HG03575 (cell line): ENCODE data around the gene LTV1.

ENCODE experiments used
- ATAC-seq: cut with Tn5 transposase; IDR thresholded peaks from one replicate; pipeline ENCODE4 v1.9.1; 2021; ENCODE audit not compliant: unreplicated experiment, insufficient number of reproducible peaks, low FRiP score; ENCODE audit errors: extremely low read depth

The LTV1 gene

DNA sequence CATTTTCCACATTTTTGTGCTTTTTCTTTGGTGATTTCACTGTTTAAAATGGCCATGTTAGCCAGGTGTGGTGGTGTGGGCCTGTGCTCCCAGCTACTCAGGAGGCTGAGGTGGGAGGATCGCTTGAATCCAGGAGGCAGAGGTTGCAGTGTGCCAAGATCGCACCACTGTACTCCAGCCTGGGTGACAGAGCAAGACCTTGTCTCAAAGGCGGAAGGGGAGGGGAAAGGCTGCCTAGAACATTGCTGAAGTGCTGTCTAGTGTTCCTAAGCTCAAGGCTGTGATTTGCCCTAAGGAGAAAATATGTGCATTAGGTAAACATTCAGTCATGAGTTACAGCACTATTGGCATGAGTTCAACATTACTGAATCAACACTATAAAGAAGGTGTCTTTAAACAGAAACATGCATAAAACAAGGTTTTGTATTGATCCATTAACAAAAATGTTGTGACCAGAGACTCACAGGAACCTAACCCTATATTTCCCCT, 35.2 kb downstream of the LTV1 start:
- ATAC-seq, result no peak

DNA sequence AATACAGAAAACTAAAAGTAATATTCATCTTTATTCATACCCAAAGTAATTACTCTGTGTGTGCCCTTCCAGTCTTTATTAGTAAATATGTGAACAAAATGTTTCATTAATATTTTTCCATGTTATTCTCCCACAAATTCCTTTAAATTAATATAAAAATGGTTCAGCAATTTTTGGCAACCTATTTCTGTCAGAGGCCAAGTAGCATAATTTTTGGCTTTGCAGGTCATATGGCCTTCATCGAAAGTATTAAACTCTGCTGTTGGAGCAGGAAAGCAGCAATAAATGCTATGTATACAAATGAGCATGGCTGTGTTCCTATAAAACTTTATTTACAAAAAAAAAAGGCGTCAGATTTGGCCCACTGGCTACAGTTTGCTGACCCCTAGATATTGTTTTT, 37.3 kb downstream of the LTV1 start:
- no peak for ATAC-seq

DNA sequence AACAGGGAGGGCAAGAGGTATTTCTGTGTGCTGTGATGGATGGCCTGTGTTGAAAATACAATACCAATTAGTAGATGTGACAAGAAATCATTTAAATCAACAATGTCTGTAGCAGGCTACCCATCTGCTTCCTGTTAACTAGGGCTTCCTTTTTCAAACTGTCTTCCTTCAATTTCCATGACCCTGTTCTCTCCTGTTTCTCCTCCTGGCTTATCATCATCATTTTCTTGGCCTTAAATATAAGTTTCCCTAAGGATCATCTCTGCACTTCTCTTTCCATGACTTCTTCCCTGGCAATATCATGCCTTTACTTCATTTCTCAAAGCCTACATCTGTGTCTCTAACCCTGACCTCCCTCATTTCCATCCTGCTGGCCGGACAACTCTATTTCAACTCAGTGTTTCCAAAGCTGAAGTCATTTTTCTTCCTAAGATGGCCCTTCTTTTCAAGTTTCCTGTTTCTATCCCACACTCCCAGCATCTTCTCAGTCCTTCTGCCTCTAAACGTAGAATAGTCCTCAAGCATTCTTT, 39.3 kb downstream of the LTV1 start:
- ATAC-seq, result no peak

DNA sequence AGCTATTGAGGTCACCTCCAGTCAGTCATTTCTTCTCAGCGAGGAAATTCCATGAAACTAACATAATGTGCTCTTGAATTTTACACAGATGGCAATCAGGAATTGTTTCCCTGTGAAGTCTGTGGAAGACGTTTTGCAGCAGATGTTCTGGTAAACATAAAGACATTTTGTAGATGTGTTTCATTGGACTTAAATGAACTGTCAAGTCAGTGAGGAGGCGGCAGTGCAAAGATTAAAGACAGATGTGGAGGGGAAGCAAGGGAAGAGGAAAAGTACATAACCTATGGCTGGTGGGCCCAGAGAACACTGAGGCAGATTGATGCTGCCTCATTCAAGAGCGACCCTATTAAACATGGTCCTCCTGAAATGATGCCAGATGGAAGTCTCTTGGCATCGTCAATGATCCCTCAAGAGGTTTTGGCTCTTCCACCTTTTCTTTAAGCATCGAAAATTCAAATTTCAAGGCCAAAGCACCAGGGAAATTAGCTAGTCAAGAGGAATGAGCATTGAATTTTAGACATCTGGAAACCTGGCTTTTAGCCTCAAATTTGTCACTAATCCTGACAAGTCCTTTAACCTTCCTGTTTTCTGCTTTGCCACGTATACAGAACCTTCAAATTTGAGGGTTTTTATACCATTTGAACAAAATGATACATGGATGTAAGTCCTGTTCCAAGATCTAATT, 41.2 kb downstream of the LTV1 start:
- no peak for ATAC-seq

DNA sequence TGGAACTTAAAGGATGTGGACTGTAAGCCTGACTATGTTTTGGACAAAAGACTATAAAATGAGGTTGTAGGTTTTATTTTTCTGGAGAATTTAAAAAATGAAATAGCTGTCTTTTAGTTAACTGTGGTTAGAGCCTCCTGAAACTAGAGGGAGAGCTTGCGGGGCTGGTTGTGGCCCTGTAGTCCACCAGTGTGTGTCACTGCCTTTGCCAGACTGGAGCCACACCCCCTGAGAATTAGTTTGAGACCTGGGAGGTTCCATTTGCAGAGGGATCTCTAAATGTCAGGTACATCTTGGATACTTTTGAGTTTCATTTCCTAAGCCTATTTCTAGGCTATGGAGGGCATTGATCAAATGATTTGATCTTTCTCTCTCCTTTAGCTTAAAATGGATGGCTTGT, 42.0 kb downstream of the LTV1 start:
- no peak for ATAC-seq

DNA sequence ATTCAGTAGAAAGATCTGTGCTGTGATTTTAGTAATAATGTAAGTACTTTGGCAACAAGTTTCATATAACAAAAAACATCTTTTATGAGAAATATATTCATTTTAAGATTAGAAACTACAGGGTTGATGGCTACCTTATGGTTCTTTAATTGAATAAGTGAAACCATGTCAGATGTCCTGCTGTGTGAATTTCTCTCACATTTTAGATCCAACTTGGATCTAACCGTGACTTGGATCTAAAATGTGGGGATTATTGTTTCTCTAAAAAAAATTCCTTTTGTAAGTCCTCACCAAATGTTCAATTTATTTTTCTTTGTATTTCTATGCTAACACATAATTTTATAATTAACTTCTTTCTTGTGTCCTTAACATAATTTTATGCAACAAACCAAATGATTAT, 51.5 kb downstream of the LTV1 start:
- ATAC-seq, result no peak

DNA sequence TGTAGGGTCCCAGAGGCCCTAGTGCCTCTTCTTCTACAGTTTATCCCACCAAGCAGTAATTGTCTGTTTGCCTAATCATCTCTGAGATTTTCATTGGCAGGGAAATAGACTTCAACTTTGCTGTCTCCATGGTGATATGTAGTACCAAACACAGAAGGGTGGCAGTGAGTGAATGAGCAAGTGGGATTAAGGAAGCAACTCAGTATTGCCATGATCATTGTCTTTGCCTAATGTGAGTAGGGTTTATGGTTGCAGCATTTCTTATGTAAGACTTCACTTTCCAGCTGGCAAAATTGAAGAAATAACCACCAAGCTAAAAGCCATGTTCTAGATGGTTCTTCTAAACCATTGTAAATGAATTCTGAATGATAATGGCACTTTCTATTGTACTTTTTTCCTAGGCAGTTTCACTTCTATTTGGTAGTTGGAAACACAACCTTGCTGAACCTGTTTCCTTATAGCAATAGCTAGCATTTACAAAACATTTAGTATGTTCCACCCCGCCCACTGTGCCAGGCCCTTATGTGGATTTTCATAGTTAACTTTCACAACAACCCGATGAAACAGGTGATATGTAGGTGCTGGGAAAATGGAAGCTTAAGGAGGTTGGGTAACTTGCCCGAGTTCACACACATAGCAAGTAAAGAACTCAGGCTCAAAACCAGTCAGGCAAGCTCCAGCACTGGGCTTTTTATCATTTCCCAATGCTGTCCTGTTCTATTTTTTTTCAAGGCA, 53.2 kb downstream of the LTV1 start:
- ATAC-seq, result no peak

DNA sequence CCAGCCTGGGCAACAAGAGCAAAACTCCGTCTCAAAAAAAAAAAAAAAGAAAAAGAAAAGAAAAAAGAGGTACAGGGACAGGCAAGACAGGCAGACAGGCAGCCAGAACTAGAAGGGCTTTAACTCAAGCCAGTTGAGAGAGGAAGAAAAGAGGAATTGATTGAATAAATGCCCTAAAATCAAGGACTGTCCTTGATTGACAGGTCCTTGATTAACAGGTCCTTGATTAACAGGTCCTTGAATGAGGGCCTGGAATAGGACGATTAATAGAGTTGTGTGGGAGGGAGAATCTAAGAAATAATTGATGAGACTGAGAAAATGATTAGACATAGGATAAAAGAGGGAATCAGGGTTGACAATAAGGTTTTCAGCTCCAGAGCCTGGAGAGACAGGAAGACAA, 57.2 kb downstream of the LTV1 start:
- no peak for ATAC-seq

DNA sequence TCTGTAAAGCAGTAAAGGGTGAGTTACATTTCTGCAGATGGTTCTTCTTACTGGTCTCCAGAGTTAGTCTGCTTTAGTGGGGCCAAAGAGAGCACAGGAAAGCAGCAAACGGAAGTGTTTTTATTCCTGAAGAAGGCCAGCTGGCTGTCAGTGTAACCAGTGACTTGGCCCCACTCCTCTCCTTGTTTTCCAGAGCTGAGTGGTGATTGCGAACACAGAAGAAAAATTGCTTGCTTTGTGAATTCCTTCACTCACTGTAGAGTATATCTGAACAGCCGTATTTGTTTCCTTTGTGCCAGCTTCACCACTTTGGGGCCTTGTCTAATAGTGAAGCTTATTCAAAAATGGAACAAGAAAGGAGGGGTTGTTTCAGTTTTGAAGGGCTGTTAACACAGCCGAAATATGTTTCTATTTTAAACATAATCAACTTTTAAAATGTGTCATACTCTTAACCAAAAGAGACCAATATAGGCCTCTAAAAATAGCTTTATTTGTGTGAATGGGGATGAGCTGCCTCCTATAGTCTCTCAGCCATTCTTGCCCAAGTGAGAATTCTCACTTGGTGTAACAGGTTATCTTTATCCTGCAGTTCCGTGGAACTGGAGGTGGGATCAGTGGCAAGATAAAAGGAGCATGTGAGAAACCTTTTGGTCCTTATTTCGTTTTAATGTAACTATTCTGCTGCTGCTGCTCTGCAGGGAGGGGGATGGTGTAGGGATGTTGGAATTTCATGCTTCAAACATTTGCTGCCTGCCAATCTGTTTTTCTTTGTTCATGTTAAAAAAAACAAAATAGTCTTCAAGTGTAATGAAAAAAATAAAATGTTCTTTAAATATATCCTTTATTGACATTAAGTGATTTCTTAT, 59.0 kb downstream of the LTV1 start:
- peak; percentile 99 for ATAC-seq

DNA sequence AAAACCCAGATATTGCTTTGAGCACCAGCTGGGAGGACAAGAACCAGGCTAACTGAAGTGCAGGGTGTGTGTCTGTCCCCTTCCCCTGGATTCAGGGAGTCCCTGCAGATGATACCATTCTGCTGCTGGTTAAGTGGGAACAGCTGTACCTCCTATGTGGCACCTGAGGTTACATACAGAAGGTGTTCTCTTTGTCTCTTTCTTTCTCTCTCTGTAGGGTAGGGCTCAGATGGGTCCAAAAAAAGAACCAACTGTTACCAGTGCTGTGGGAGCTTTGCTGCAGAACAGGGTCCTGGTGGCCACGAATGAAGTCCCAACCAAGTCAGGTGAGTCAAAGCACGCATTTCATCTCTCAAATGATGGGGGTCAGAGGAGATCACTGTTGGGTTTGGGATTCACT, 59.7 kb downstream of the LTV1 start:
- ATAC-seq, result no peak

DNA sequence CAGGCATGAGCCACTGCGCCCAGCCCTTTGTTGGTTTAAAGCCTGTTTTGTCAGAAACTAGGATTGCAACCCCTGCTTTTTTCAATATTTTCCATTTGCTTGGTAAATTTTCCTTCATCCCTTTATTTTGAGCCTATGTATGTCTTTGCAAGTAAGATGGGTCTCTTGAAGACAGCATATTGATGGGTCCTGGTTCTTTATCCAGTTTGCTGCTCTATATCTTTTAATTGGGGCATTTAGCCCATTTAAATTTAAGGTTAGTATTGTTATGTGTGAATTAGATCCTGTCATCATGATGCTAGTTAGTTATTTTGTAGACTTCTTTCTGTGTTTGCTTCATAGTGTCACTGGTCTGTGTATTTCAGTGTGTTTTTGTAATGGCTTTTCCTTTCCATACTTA, 67.9 kb downstream of the LTV1 start:
- no peak for ATAC-seq

DNA sequence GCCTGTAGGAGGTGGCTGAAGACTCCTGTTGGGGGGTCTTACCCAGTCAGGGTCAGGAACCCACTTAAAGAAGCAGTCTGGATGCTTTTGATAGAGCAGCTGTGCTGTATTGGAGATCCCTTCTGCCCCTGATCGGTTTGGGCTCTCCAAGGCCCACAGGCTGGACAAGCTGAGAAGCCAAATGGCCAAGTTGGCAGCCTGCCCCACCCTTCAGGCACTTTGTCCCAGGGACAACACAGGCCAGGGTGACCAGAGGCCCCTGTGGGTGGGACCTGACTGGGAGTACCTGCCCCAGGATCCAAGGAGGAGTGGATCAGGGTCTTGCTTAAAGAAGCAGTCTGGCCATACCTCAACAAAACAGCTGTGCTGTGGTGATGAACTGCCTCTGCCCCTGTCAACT, 69.5 kb downstream of the LTV1 start:
- ATAC-seq, result no peak
